Keratinocyte (primary cell): ENCODE results near the gene TPRG1L. TPM values are rescaled to one million over a fixed set of nuclear protein-coding genes. Genes with fewer than 3 reads are reported as not detected.

Experiments
- DNase-seq: peaks from one replicate; pipeline ENCODE4 v3.0.0-alpha.2; 2011; ENCODE audit warnings: low read depth, missing footprints, low spot score
- FAIRE-seq: peaks from 2 replicates; lab custom pipeline; 2011; peaks lifted over from hg19 to GRCh38; lab: Jason Lieb, UNC
- H2AFZ ChIP-seq: 2 replicates; pipeline ENCODE4 v1.6.0; 2012; ENCODE audit warnings: low read length, control low read depth, inconsistent platforms; ENCODE audit not compliant: control insufficient read depth
- H3K27ac ChIP-seq: 2 replicates; pipeline ENCODE4 v1.5.1; 2011; ENCODE audit warnings: low read length; ENCODE audit not compliant: control insufficient read depth, insufficient read depth
- H3K27me3 ChIP-seq: 3 replicates; pipeline ENCODE4 v1.6.0; 2011; ENCODE audit warnings: low read length; ENCODE audit not compliant: control insufficient read depth, insufficient read depth; ENCODE audit errors: extremely low read depth
- H3K36me3 ChIP-seq, 2 experiments: 2 replicates in 1 of 2; 3 replicates in 1 of 2; pipeline ENCODE4 v1.5.1; 2011; ENCODE audit warnings: low read length in 2 of 2, mild to moderate bottlenecking in 1 of 2; ENCODE audit not compliant: control insufficient read depth in 2 of 2, insufficient read depth in 2 of 2; ENCODE audit errors: extremely low read depth in 1 of 2
- H3K4me1 ChIP-seq: 3 replicates; pipeline ENCODE4 v1.5.1; 2011; ENCODE audit warnings: low read length; ENCODE audit not compliant: control insufficient read depth, insufficient read depth; ENCODE audit errors: extremely low read depth
- H3K4me2 ChIP-seq: 3 replicates; pipeline ENCODE4 v1.6.0; 2011; ENCODE audit warnings: low read depth, low read length; ENCODE audit not compliant: control insufficient read depth, insufficient read depth; ENCODE audit errors: extremely low read depth
- H3K4me3 ChIP-seq, 3 experiments: fragments of 200-600 bp in 1 of 3; sonication (generic) in 1 of 3; 2 replicates in 2 of 3; 3 replicates in 1 of 3; pipeline ENCODE4 v1.5.1; 2011 to 2016; ENCODE audit warnings: low read length in 3 of 3, mild to moderate bottlenecking in 3 of 3, control low read depth in 2 of 3, inconsistent platforms in 1 of 3, low read depth in 1 of 3, mixed read lengths in 1 of 3, mixed run types in 1 of 3, moderate library complexity in 1 of 3; ENCODE audit not compliant: control insufficient read depth in 2 of 3, insufficient read depth in 2 of 3; ENCODE audit errors: extremely low read depth in 1 of 3
- H3K79me2 ChIP-seq: 2 replicates; pipeline ENCODE4 v1.6.0; 2012; ENCODE audit warnings: low read length; ENCODE audit not compliant: control insufficient read depth, insufficient read depth
- H3K9ac ChIP-seq: 3 replicates; pipeline ENCODE4 v1.6.0; 2011; ENCODE audit warnings: low read length; ENCODE audit not compliant: control insufficient read depth, insufficient read depth; ENCODE audit errors: extremely low read depth
- H3K9me1 ChIP-seq: 3 replicates; pipeline ENCODE4 v1.6.0; 2011; ENCODE audit warnings: low read length; ENCODE audit not compliant: control insufficient read depth, insufficient read depth; ENCODE audit errors: extremely low read depth
- H3K9me3 ChIP-seq: 2 replicates; pipeline ENCODE4 v1.5.1; 2012; ENCODE audit warnings: low read depth, low read length; ENCODE audit not compliant: control insufficient read depth
- H4K20me1 ChIP-seq: 3 replicates; pipeline ENCODE4 v1.6.0; 2011; ENCODE audit warnings: low read length; ENCODE audit not compliant: control insufficient read depth, insufficient read depth; ENCODE audit errors: extremely low read depth
- EZH2 ChIP-seq: IDR thresholded peaks from one replicate; pipeline ENCODE4 v1.6.1; 2012; ENCODE audit warnings: inconsistent platforms, mild to moderate bottlenecking, low read length, moderate library complexity
- dilution Hi-C: fragments of 300-500 bp; cut with MboI; formaldehyde crosslinking; loops from one replicate; pipeline ENCODE4 v1.7.0; 2020; ENCODE audit warnings: low sequenced_read_pairs; ENCODE audit not compliant: extremely low pct_ligation_motif_present
- polyA plus RNA-seq, 5 experiments: library from polyadenylated mRNA; depleted of rRNA in 3 of 5; stranded (reverse) in 3 of 5; stranded (forward) in 1 of 5; unstranded in 1 of 5; fragments of >200 nt; gene quantifications; 1 replicate in 1 of 5; 2 replicates in 3 of 5; 3 replicates in 1 of 5; pipeline versions ENCODE4 v1.2.1 to v1.2.3, GENCODE V29; 2011 to 2012; ENCODE audit warnings: missing spikeins in 2 of 5, low read depth in 1 of 5, low replicate concordance in 1 of 5
- TF ChIP-seq, protein P1 (sequence below), 3 experiments: IDR thresholded peaks in 1 of 3; conservative IDR thresholded peaks in 1 of 3; optimal IDR thresholded peaks in 1 of 3; 2 replicates in 2 of 3; 3 replicates in 1 of 3; pipeline versions ENCODE3 to v1.5.1; 2011; ENCODE audit warnings: low read length in 3 of 3, mild to moderate bottlenecking in 3 of 3, moderate library complexity in 2 of 3, control low read depth in 1 of 3, inconsistent platforms in 1 of 3; ENCODE audit not compliant: insufficient read depth in 2 of 3; ENCODE audit errors: extremely low read depth in 1 of 3

TPRG1L gene
- polyA plus RNA-seq, 1 donor (not counting 4 experiments of a cell fraction or from before 2014, with no cell fraction given) = 57.4 TPM

- no peak for DNase-seq
- TF ChIP-seq EZH2 = no peak
- TF ChIP-seq, protein P1, sequence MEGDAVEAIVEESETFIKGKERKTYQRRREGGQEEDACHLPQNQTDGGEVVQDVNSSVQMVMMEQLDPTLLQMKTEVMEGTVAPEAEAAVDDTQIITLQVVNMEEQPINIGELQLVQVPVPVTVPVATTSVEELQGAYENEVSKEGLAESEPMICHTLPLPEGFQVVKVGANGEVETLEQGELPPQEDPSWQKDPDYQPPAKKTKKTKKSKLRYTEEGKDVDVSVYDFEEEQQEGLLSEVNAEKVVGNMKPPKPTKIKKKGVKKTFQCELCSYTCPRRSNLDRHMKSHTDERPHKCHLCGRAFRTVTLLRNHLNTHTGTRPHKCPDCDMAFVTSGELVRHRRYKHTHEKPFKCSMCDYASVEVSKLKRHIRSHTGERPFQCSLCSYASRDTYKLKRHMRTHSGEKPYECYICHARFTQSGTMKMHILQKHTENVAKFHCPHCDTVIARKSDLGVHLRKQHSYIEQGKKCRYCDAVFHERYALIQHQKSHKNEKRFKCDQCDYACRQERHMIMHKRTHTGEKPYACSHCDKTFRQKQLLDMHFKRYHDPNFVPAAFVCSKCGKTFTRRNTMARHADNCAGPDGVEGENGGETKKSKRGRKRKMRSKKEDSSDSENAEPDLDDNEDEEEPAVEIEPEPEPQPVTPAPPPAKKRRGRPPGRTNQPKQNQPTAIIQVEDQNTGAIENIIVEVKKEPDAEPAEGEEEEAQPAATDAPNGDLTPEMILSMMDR (optimal IDR thresholded peaks at IDR 0.05 in 1 of 3, IDR thresholded peaks at IDR 0.05 in 1 of 3, conservative IDR thresholded peaks at IDR 0.05 in 1 of 3; ENCODE audit: extremely low read depth in 1 of 3, insufficient read depth in 2 of 3, low read length in 3 of 3) = no peak
- Histone ChIP-seq H3K4me3 (no peak overlapping the region), H3K79me2 (peaks cover under 1% of the 10 kb centered on the region), H3K9me3 (no peaks in the 10 kb centered on the region), H3K4me2 (no peak overlapping the region), H2AFZ (no peak overlapping the region), H3K4me1 (no peaks in the 10 kb centered on the region), H3K27me3 (peaks cover 57% of the 10 kb centered on the region), H3K9me1 (no peaks in the 10 kb centered on the region), H3K27ac (no peak overlapping the region), H3K36me3 (no peaks in the 10 kb centered on the region), H3K9ac (no peak overlapping the region), H4K20me1 (no peaks in the 10 kb centered on the region)
- dilution Hi-C loops = no loop called here
- FAIRE-seq = no peak
Measured at GRCh38 chr1:3654549-3655281, 29.9 kb downstream of the TPRG1L start.

GRCh38 chr1:3656450-3657095, 31.8 kb downstream of the TPRG1L start:
- Histone ChIP-seq H3K4me1 (no peaks in the 10 kb centered on the region), H3K27ac (no peak overlapping the region), H2AFZ (no peak overlapping the region), H3K4me3 (no peak overlapping the region), H4K20me1 (no peaks in the 10 kb centered on the region), H3K9me3 (no peaks in the 10 kb centered on the region), H3K4me2 (no peak overlapping the region), H3K36me3 (no peaks in the 10 kb centered on the region), H3K9me1 (no peaks in the 10 kb centered on the region), H3K9ac (no peak overlapping the region), H3K27me3 (peaks cover 44% of the 10 kb centered on the region), H3K79me2 (no peaks in the 10 kb centered on the region)
- no peak for TF ChIP-seq EZH2
- TF ChIP-seq, protein P1 (optimal IDR thresholded peaks at IDR 0.05 in 1 of 3, IDR thresholded peaks at IDR 0.05 in 1 of 3, conservative IDR thresholded peaks at IDR 0.05 in 1 of 3; ENCODE audit: extremely low read depth in 1 of 3, insufficient read depth in 2 of 3, low read length in 3 of 3) = no peak
- FAIRE-seq = no peak
- dilution Hi-C loops = no loop called here
- DNase-seq = no peak
